PFSK-1 (cell line): Measurements from ENCODE around the gene SLC36A3.

ENCODE experiments used
- FOXP2 ChIP-seq: optimal IDR thresholded peaks from 2 replicates; pipeline ENCODE3; 2011; ENCODE audit warnings: borderline replicate concordance, control low read depth, inconsistent platforms; ENCODE audit not compliant: insufficient read depth; ENCODE audit errors: extremely low read length, extremely low read depth
- POLR2AphosphoS5 ChIP-seq: IDR thresholded peaks from 2 replicates; pipeline ENCODE4 v1.6.1; 2012; ENCODE audit warnings: low read depth, mild to moderate bottlenecking, control low read depth, low read length, moderate library complexity
- REST ChIP-seq, 2 experiments: IDR thresholded peaks; 2 replicates each; pipeline versions ENCODE4 v1.6.1 to v1.8.0; 2011 to 2012; ENCODE audit warnings: low read depth in 2 of 2, low read length in 2 of 2, control low read depth in 1 of 2, inconsistent platforms in 1 of 2, mild to moderate bottlenecking in 1 of 2, moderate library complexity in 1 of 2; ENCODE audit not compliant: insufficient read depth in 1 of 2
- SIN3A ChIP-seq: IDR thresholded peaks from 2 replicates; pipeline ENCODE4 v1.6.1; 2012; ENCODE audit warnings: mild to moderate bottlenecking, low read length, moderate library complexity, borderline replicate concordance; ENCODE audit not compliant: insufficient read depth
- TAF1 ChIP-seq: IDR thresholded peaks from 2 replicates; pipeline ENCODE4 v1.6.1; 2012; ENCODE audit warnings: low read length, control low read depth, borderline replicate concordance; ENCODE audit not compliant: insufficient read depth

GRCh38 chr5:151251621-151252020, 51.9 kb downstream of the SLC36A3 start:
- TF ChIP-seq POLR2AphosphoS5: no peak
- no peak for TF ChIP-seq TAF1
- no peak for TF ChIP-seq SIN3A
- TF ChIP-seq REST (IDR thresholded peaks at IDR 0.05; ENCODE audit: insufficient read depth in 1 of 2, low read depth in 2 of 2, low read length in 2 of 2): no peak
- TF ChIP-seq FOXP2: no peak
